Neural crest cell (in vitro differentiated cells): Measurements from ENCODE around the gene LSM14A. TPM values are rescaled to one million over a fixed set of nuclear protein-coding genes. Genes with fewer than 3 reads are reported as not detected.
A peak's percentile ranks its signal among the peaks of the same experiment; 100 is the strongest.

Experiments used
- DNase-seq: peaks from one replicate; pipeline ENCODE4 v3.0.0; 2021; ENCODE audit warnings: low read depth, mixed read lengths, low spot score
- H3K27ac Mint-ChIP-seq: one replicate; pipeline ENCODE4 v1.8.0; 2021; ENCODE audit warnings: mild to moderate bottlenecking, mixed read lengths; ENCODE audit not compliant: unreplicated experiment
- H3K27me3 Mint-ChIP-seq: 2 replicates; pipeline ENCODE4 v1.8.0; 2021; ENCODE audit warnings: low read depth, mild to moderate bottlenecking, mixed read lengths
- H3K36me3 Mint-ChIP-seq: 2 replicates; pipeline ENCODE4 v1.8.0; 2021; ENCODE audit warnings: low read depth, mild to moderate bottlenecking, mixed read lengths
- H3K4me1 Mint-ChIP-seq: 2 replicates; pipeline ENCODE4 v1.8.0; 2021; ENCODE audit warnings: mixed read lengths
- H3K4me3 Mint-ChIP-seq: one replicate; pipeline ENCODE4 v1.8.0; 2021; ENCODE audit warnings: mild to moderate bottlenecking, mixed read lengths
- H3K9me3 Mint-ChIP-seq: 2 replicates; pipeline ENCODE4 v1.8.0; 2021; ENCODE audit warnings: mixed read lengths
- CTCF ChIP-seq: fragments of 200-600 bp; sonication (generic); conservative IDR thresholded peaks from 2 replicates; pipeline ENCODE4 v1.5.0; 2021; ENCODE audit warnings: antibody characterized with exemption, mild to moderate bottlenecking
- total RNA-seq: library from RNA; stranded (reverse); gene quantifications from 2 replicates; pipeline ENCODE4 v1.2.1, GENCODE V29; 2021

The LSM14A gene
- total RNA-seq, 1 donor from 2014 or later: 141 TPM

- Mint-ChIP-seq H3K27ac (no peak overlapping the region), H3K36me3 (no peaks in the 10 kb centered on the region), H3K4me1 (peaks cover 18% of the 10 kb centered on the region), H3K27me3 (no peaks in the 10 kb centered on the region), H3K9me3 (no peaks in the 10 kb centered on the region), H3K4me3 (no peak overlapping the region)
- no peak for DNase-seq
- TF ChIP-seq CTCF: no peak
Measured at GRCh38 chr19:34259367-34260095, 87.2 kb downstream of the LSM14A start.

- Mint-ChIP-seq H3K9me3 (no peaks in the 10 kb centered on the region), H3K36me3 (no peaks in the 10 kb centered on the region), H3K4me3 (no peak overlapping the region), H3K27me3 (no peaks in the 10 kb centered on the region), H3K4me1 (peaks cover 16% of the 10 kb centered on the region), H3K27ac (no peak overlapping the region)
- DNase-seq: no peak
- TF ChIP-seq CTCF: no peak
Measured at GRCh38 chr19:34260771-34261173, 88.5 kb downstream of the LSM14A start.

- no peak for TF ChIP-seq CTCF
Measured at GRCh38 chr19:34261334-34262109, 89.2 kb downstream of the LSM14A start.

DNA sequence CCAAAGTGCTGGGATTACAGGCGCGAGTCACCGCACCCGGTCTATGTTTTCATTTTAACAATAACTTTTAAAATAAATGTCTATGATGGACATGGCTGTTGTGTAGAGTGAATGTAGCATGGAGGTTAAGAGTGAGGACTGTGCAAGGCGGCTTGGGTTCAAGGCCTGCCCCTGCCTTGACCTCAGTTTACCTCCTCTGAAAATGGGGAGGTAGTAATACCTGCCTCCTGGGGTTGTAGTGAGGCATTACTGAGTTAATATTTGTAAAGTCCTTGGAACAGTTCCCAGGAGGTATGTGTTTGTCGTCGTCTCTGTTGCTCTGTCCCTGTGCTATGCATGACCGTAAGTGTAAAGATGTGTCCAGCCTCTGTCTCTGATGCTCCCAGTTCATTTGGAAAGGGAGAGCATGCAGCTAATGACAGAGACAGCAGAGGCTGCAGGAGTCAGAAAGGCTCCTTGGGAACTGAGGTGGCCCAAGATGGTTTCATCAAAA is 91.5 kb downstream of the LSM14A start:
- H3K27me3 Mint-ChIP-seq: no peaks in the 10 kb centered on the region
- DNase-seq: no peak
- TF ChIP-seq CTCF: no peak
- no peak overlapping the region for H3K4me3 Mint-ChIP-seq
- H3K4me1 Mint-ChIP-seq: peaks cover 12% of the 10 kb centered on the region
- no peak overlapping the region for H3K27ac Mint-ChIP-seq
- no peaks in the 10 kb centered on the region for H3K36me3 Mint-ChIP-seq
- H3K9me3 Mint-ChIP-seq: no peaks in the 10 kb centered on the region

More at GRCh38 chr19:34261334-34262109, 89.2 kb downstream of the LSM14A start:
- no peaks in the 10 kb centered on the region for H3K9me3 Mint-ChIP-seq
- DNase-seq: no peak
- H3K4me1 Mint-ChIP-seq: peaks cover 16% of the 10 kb centered on the region
- H3K36me3 Mint-ChIP-seq: no peaks in the 10 kb centered on the region
- peak overlapping the region; percentile 21 for H3K27ac Mint-ChIP-seq
- no peaks in the 10 kb centered on the region for H3K27me3 Mint-ChIP-seq
- peak overlapping the region; percentile 8 for H3K4me3 Mint-ChIP-seq

GRCh38 chr19:34265221-34265650 is 92.9 kb downstream of the LSM14A start:
- no peak for DNase-seq
- Mint-ChIP-seq H3K27ac (no peak overlapping the region), H3K9me3 (no peaks in the 10 kb centered on the region), H3K36me3 (no peaks in the 10 kb centered on the region), H3K27me3 (no peaks in the 10 kb centered on the region), H3K4me3 (no peak overlapping the region), H3K4me1 (peaks cover 24% of the 10 kb centered on the region)
- no peak for TF ChIP-seq CTCF
